Smooth muscle cell (in vitro differentiated cells): ENCODE data around the gene DGUOK. TPM values are rescaled to one million over a fixed set of nuclear protein-coding genes. Genes with fewer than 3 reads are reported as not detected.

Source experiments
- DNase-seq: peaks from one replicate; lab custom pipeline; 2025; ENCODE audit not compliant: unreplicated experiment; lab: John Stamatoyannopoulos, UW
- H2AFZ ChIP-seq: fragments of 200-600 bp; sonication (generic); 2 replicates; pipeline ENCODE4 v1.6.0; 2016; ENCODE audit warnings: antibody characterized with exemption, low read depth, mild to moderate bottlenecking
- H3F3A ChIP-seq: fragments of 200-600 bp; sonication (generic); 2 replicates; pipeline ENCODE4 v1.6.0; 2017; ENCODE audit warnings: antibody characterized with exemption, low read depth
- H3K27ac ChIP-seq: fragments of 200-600 bp; sonication (generic); 2 replicates; pipeline ENCODE4 v1.5.1; 2016; ENCODE audit warnings: low read depth, mild to moderate bottlenecking
- H3K27me3 ChIP-seq: fragments of 200-600 bp; sonication (generic); 2 replicates; pipeline ENCODE4 v1.6.1; 2016; ENCODE audit warnings: low read depth, mild to moderate bottlenecking
- H3K36me3 ChIP-seq: fragments of 200-600 bp; sonication (generic); 2 replicates; pipeline ENCODE4 v1.5.1; 2016; ENCODE audit warnings: low read depth
- H3K4me1 ChIP-seq: fragments of 200-600 bp; sonication (generic); 2 replicates; pipeline ENCODE4 v1.5.1; 2016; ENCODE audit warnings: low read depth
- H3K4me2 ChIP-seq: fragments of 200-600 bp; sonication (generic); 2 replicates; pipeline ENCODE4 v1.6.0; 2016; ENCODE audit warnings: mild to moderate bottlenecking
- H3K4me3 ChIP-seq: fragments of 200-600 bp; sonication (generic); 2 replicates; pipeline ENCODE4 v1.5.1; 2016; ENCODE audit warnings: mild to moderate bottlenecking
- H3K79me2 ChIP-seq: fragments of 200-600 bp; sonication (generic); 2 replicates; pipeline ENCODE4 v1.6.0; 2016; ENCODE audit warnings: low read depth, mild to moderate bottlenecking
- H3K9ac ChIP-seq: fragments of 200-600 bp; sonication (generic); 2 replicates; pipeline ENCODE4 v1.6.0; 2016; ENCODE audit warnings: low read depth
- H3K9me3 ChIP-seq: fragments of 200-600 bp; sonication (generic); replicated peaks from 2 replicates; pipeline ENCODE4 v1.5.1; 2016; ENCODE audit warnings: low read depth
- H4K20me1 ChIP-seq: fragments of 200-600 bp; sonication (generic); 2 replicates; pipeline ENCODE4 v1.6.0; 2016; ENCODE audit warnings: low read depth
- WGBS: methylation state at CpG from one replicate; pipeline ENCODE4 v1.1.7; 2016; ENCODE audit warnings: low lambda C conversion rate; 5-methylcytosine and 5-hydroxymethylcytosine counted together
- polyA plus RNA-seq: library from polyadenylated mRNA; unstranded; fragments of >200 nt; fragmentation: Nextera tagmentation; extraction: Ambion mirVana; gene quantifications from 2 replicates; pipeline ENCODE4 v1.2.1, GENCODE V29; 2016
- total RNA-seq: library from RNA; depleted of rRNA; stranded (reverse); fragments of >200 nt; gene quantifications from 2 replicates; pipeline ENCODE4 v1.2.3, GENCODE V29; 2014
- TF ChIP-seq, protein P1 (sequence below): fragments of 200-600 bp; sonication (generic); IDR thresholded peaks from 2 replicates; pipeline ENCODE4 v1.5.1; 2017; ENCODE audit warnings: borderline replicate concordance, mild to moderate bottlenecking, antibody characterized with exemption; ENCODE audit not compliant: insufficient read depth, poor library complexity, severe bottlenecking

DGUOK gene
- total and polyA plus RNA-seq, 2 experiments from 2014 or later = 112 to 154 TPM

DNA sequence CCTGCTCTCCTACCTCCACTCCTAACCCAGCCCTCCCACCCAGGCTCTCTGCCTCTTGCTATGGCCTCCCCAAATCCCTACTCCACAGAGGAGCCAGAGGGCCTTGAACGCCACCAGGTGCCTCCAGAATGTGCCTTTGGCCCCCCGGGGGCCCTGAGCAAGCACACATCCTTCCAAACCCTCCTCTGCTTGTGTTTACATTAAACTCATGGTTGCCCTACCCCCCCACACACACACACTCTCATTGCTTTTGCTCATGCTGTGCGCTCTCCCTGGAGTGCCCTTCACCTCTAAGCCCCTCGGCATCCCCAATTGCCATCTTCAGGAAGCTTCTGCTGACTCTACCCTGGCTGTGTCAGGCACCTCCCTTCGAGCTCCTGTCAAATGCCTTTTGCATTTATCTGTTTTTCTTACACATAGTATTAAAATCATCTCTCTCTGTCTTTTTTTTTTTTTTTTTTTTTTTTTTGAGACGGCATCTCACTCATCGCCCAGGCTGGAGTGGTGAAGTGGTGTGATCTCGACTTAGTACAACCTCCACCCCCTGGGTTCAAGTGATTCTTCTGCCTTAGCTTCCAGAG is 41.8 kb downstream of the DGUOK start:
- Histone ChIP-seq H3K4me1 (no peaks in the 10 kb centered on the region), H3K9me3 (no peaks in the 10 kb centered on the region)

DNA sequence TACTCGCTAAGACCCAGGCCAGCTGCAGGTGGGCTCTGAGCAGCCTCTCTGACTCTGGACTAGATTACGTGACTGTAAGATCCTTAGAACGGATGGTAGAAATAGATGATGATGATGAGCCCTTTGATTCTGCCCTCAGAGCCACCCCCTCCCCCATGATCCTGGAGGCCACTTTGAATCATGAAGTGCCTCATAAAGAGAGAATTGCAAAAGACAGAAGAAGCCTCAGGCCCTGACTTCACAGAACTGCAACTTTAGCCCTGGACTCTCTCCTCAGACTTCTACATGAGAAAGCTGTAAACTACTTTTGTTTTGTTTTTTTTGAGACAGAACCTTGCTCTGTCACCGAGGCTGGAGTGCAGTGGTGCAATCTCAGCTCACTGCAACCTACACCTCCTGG is 42.7 kb downstream of the DGUOK start:
- Histone ChIP-seq H3K27ac (no peak overlapping the region), H4K20me1 (no peaks in the 10 kb centered on the region), H3F3A (no peaks in the 10 kb centered on the region), H3K4me2 (no peak overlapping the region), H3K9ac (no peak overlapping the region), H3K27me3 (no peaks in the 10 kb centered on the region), H3K79me2 (no peaks in the 10 kb centered on the region), H3K9me3 (no peaks in the 10 kb centered on the region), H3K4me3 (no peak overlapping the region), H3K4me1 (no peaks in the 10 kb centered on the region), H2AFZ (no peak overlapping the region), H3K36me3 (no peaks in the 10 kb centered on the region)
- 76% methylated on average over 4 of the region's 4 CpGs for WGBS
- TF ChIP-seq, protein P1, sequence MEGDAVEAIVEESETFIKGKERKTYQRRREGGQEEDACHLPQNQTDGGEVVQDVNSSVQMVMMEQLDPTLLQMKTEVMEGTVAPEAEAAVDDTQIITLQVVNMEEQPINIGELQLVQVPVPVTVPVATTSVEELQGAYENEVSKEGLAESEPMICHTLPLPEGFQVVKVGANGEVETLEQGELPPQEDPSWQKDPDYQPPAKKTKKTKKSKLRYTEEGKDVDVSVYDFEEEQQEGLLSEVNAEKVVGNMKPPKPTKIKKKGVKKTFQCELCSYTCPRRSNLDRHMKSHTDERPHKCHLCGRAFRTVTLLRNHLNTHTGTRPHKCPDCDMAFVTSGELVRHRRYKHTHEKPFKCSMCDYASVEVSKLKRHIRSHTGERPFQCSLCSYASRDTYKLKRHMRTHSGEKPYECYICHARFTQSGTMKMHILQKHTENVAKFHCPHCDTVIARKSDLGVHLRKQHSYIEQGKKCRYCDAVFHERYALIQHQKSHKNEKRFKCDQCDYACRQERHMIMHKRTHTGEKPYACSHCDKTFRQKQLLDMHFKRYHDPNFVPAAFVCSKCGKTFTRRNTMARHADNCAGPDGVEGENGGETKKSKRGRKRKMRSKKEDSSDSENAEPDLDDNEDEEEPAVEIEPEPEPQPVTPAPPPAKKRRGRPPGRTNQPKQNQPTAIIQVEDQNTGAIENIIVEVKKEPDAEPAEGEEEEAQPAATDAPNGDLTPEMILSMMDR = no peak
- no peak for DNase-seq

More for the DNA sequence above, 41.8 kb downstream of the DGUOK start:
- Histone ChIP-seq H3K79me2 (no peaks in the 10 kb centered on the region), H2AFZ (no peak overlapping the region), H3F3A (peaks cover 6% of the 10 kb centered on the region), H3K4me3 (no peak overlapping the region), H4K20me1 (no peaks in the 10 kb centered on the region), H3K27ac (no peak overlapping the region), H3K27me3 (no peaks in the 10 kb centered on the region), H3K4me2 (no peak overlapping the region), H3K9ac (no peak overlapping the region), H3K36me3 (no peaks in the 10 kb centered on the region)
- WGBS = 89% methylated on average over 7 of the region's 8 CpGs
- TF ChIP-seq, protein P1 = no peak
- no peak for DNase-seq

GRCh38 chr2:73970141-73970803 is 43.6 kb downstream of the DGUOK start:
- Histone ChIP-seq H3K36me3 (no peaks in the 10 kb centered on the region), H3K79me2 (no peaks in the 10 kb centered on the region), H3K4me3 (no peak overlapping the region), H3K27ac (no peak overlapping the region), H3K9ac (no peak overlapping the region), H2AFZ (no peak overlapping the region), H3K27me3 (no peaks in the 10 kb centered on the region), H3F3A (no peaks in the 10 kb centered on the region), H3K9me3 (no peaks in the 10 kb centered on the region), H3K4me1 (no peaks in the 10 kb centered on the region), H4K20me1 (no peaks in the 10 kb centered on the region), H3K4me2 (no peak overlapping the region)
- DNase-seq = no peak
- TF ChIP-seq, protein P1 = no peak
- WGBS = 95% methylated on average over 6 of the region's 6 CpGs
